Measurements from ENCODE around the gene SERP1. TPM values are rescaled to one million over a fixed set of nuclear protein-coding genes. Genes with fewer than 3 reads are reported as not detected.

Gene SERP1
- total RNA-seq = 150 TPM
- long read RNA-seq, transcript SERP1-201 (3 exons, 3,171 nt) = major isoform, 440 of 457 reads
- long read RNA-seq, partial matches to known transcripts = 0 of 457 reads
- long read RNA-seq, other reads (novel, unspliced or antisense) = 13 of 457 reads

- peaks cover 50% of the 10 kb centered on the region for H3K4me1 ChIP-seq
- no peaks in the 10 kb centered on the region for H3K27me3 ChIP-seq (ENCODE audit: low read depth)
- intact Hi-C loops (cut with DNase I) = no loop called here
- DNase-seq (peak; percentile 99), ATAC-seq (peak; percentile 97 to 98)
- H3K36me3 ChIP-seq = peaks cover 27% of the 10 kb centered on the region
- no peak for TF ChIP-seq CTCF (IDR thresholded peaks at IDR 0.05)
- H3K4me3 ChIP-seq = peak within 1 kb of the TSS; percentile 84
- no peaks in the 10 kb centered on the region for H3K9me3 ChIP-seq
- peak within 1 kb of the TSS; percentile 100 for H3K27ac ChIP-seq
Measured at GRCh38 chr3:150546226-150547044, at the start of gene SERP1, which contains the start of gene EIF2A. Gene SERP1 (minus strand): TSS chr3:150546496. CDS start chr3:150546135, 361 bp downstream. Gene EIF2A (plus strand): TSS chr3:150546787. CDS start chr3:150546803, 16 bp downstream.

- Histone ChIP-seq H3K27me3 (ENCODE audit: low read depth) (no peaks in the 10 kb centered on the region), H3K4me1 (no peaks in the 10 kb centered on the region), H3K27ac (no peak overlapping the region), H3K4me3 (no peak overlapping the region), H3K9me3 (no peaks in the 10 kb centered on the region), H3K36me3 (no peaks in the 10 kb centered on the region)
- ATAC-seq (no peak), DNase-seq (no peak)
- no peak for TF ChIP-seq CTCF (IDR thresholded peaks at IDR 0.05)
- intact Hi-C loops (cut with DNase I) = no loop called here
Measured at GRCh38 chr3:150594150-150594549, 47.9 kb upstream of the SERP1 start.

GRCh38 chr3:150589759-150590158, 43.5 kb upstream of the SERP1 start:
- DNase-seq (no peak), ATAC-seq (peak; percentile 72 to 73)
- Histone ChIP-seq H3K27ac (no peak overlapping the region), H3K27me3 (ENCODE audit: low read depth) (no peaks in the 10 kb centered on the region), H3K4me1 (no peaks in the 10 kb centered on the region), H3K9me3 (no peaks in the 10 kb centered on the region), H3K4me3 (no peak overlapping the region), H3K36me3 (peaks cover 11% of the 10 kb centered on the region)
- no peak for TF ChIP-seq CTCF (IDR thresholded peaks at IDR 0.05)
- intact Hi-C loops (cut with DNase I) = no loop called here

GRCh38 chr3:150588027-150588830, 41.9 kb upstream of the SERP1 start:
- H3K36me3 ChIP-seq = peaks cover 27% of the 10 kb centered on the region
- TF ChIP-seq CTCF (IDR thresholded peaks at IDR 0.05) = no peak
- intact Hi-C loops (cut with DNase I) = no loop called here
- H3K9me3 ChIP-seq = no peaks in the 10 kb centered on the region
- H3K27ac ChIP-seq = no peak overlapping the region
- no peaks in the 10 kb centered on the region for H3K4me1 ChIP-seq
- DNase-seq (peak; percentile 61), ATAC-seq (peak; percentile 88 to 90)
- H3K27me3 ChIP-seq (ENCODE audit: low read depth) = no peaks in the 10 kb centered on the region
- H3K4me3 ChIP-seq = no peak overlapping the region

GRCh38 chr3:150583028-150583427, 36.7 kb upstream of the SERP1 start:
- Histone ChIP-seq H3K4me3 (no peak overlapping the region), H3K4me1 (no peaks in the 10 kb centered on the region), H3K36me3 (peaks cover 78% of the 10 kb centered on the region), H3K27me3 (ENCODE audit: low read depth) (no peaks in the 10 kb centered on the region), H3K9me3 (no peaks in the 10 kb centered on the region), H3K27ac (no peak overlapping the region)
- no peak for TF ChIP-seq CTCF (IDR thresholded peaks at IDR 0.05)
- no peak for DNase-seq
- intact Hi-C loops (cut with DNase I) = no loop called here
- no peak for ATAC-seq
